ENCODE results near the gene GET4.
"Not testable (repeated sequence)": the region's sequence is repeated elsewhere in the genome, so short reads cannot be mapped to it uniquely, and the experiment has no call there.

GET4 gene

DNA sequence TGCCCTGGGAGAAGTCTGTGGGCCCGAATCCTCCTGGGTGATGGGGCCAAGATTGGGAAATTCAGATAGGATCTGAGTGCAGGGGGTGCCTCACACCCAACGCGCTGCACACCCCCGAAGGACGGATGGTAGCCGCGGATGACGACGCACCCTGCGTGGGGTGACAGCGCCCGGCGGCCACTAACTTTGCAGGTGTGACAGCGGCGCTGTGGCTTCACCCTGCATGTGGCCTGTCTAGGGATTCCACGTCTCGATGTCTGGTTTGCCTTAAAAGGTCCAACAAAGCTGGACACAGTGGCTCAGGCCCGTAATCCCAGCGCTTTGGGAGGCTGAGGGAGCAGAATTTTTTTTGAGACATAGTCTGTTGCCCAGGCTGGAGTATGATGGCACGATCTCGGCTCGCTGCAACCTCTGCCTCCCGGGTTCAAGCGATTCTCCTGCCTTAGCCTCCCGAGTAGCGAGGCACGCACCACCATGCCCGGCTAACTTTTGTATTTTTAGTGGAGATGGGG lies 59.6 kb downstream of the GET4 start:
- H3K27ac ChIP-seq: no peak overlapping the region
- TF ChIP-seq ZFX (IDR thresholded peaks at IDR 0.05): no peak
- TF ChIP-seq, protein P1, sequence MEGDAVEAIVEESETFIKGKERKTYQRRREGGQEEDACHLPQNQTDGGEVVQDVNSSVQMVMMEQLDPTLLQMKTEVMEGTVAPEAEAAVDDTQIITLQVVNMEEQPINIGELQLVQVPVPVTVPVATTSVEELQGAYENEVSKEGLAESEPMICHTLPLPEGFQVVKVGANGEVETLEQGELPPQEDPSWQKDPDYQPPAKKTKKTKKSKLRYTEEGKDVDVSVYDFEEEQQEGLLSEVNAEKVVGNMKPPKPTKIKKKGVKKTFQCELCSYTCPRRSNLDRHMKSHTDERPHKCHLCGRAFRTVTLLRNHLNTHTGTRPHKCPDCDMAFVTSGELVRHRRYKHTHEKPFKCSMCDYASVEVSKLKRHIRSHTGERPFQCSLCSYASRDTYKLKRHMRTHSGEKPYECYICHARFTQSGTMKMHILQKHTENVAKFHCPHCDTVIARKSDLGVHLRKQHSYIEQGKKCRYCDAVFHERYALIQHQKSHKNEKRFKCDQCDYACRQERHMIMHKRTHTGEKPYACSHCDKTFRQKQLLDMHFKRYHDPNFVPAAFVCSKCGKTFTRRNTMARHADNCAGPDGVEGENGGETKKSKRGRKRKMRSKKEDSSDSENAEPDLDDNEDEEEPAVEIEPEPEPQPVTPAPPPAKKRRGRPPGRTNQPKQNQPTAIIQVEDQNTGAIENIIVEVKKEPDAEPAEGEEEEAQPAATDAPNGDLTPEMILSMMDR (conservative IDR thresholded peaks at IDR 0.05): no peak

DNA sequence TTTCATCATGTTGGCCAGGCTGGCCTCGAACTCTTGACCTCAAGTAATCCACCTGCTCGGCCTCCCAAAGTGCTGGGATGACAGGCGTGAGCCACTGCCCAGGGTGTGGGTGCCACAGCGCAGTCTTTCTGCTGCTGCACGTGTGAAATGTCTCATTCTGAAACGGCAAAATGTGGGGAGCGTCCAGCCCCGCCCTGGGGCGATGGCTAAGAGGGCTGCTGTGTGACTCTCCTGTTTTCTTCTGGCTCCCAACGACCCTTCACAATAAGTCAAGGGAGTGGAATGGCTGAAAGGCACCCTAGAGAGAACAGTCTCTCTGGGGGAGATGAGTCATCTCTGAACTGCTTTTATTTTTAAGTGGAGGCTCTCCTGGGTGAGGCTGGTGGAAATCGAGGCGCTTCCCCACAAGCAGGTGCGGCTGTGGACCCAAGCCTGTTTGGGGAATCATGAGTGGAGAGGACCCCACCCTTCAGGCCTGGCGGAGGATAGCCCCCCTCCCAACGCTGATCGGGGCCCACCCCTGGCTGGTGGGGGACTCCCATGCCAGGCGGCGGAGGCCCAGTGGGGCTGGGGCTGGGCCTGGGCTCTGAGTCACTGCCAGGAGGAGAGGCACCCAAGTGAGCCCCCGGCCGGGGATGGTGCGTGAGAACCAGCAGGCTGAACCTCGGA lies 60.2 kb downstream of the GET4 start:
- TF ChIP-seq, protein P1 (conservative IDR thresholded peaks at IDR 0.05): no peak
- no peak for TF ChIP-seq ZFX (IDR thresholded peaks at IDR 0.05)
- no peak overlapping the region for H3K27ac ChIP-seq

DNA sequence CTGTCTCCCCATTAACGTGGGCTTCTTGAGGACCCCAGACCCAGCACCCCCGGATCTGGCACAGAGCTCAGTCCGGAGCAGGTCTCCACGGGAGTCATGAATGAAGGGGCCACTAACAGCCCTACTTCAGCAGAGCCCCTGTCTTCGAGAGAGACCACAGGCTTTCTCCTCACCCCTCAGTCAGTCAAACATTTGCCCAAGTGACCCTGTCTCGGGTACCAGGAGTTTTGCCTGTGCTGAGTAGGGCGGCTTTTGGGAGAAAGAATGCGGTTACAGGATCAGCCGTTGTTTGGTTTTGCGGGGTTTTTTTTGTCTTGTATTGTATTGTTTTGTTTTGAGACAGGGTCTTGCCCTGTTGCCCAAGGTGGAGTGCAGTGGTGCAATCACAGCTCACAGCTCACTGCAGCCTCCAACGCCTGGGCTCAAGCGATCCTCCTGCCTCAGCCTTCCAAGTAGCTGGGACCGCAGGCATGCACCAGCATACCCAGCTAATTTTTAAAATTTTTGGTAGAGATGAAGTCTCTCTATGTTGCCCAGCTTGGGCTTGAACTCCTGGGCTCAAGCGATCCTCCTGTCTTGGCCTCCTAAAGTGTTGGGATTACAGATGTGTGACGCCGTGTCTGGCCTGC lies 61.6 kb downstream of the GET4 start:
- H3K27ac ChIP-seq: no peak overlapping the region
- TF ChIP-seq ZFX (IDR thresholded peaks at IDR 0.05): no peak
- TF ChIP-seq, protein P1 (conservative IDR thresholded peaks at IDR 0.05): no peak

DNA sequence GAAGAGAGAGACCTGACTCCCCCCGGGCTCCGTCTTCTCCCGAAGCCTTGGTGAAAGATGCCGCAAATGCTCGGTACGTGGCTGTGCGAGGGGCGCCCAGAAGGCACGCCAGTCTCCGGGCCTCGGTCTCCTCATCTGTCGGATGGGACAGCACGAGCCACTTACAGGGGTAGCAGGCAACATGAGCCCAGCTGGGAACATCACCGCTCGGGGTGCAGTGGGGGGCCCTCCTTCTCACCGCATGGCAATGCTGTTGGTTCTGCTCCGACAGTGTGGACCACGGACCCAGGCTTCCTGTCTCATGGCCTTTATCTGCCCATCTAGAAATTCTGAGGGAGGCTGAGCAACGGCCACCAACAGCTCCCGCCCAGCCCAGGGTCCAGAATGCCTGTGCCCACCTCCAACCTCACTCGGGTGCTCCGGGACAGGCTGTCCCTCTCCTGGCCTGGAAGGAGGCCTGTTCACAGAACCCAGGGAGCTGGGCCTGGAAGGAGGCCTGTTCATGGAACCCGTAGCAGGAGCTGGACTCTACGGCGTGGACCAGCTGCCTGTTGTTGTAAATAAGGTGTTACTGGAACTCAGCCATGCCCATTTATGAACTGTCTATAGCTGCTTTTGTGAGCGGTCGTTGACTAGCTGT lies 62.3 kb downstream of the GET4 start:
- no peak overlapping the region for H3K27ac ChIP-seq
- TF ChIP-seq ZFX (IDR thresholded peaks at IDR 0.05): no peak
- TF ChIP-seq, protein P1 (conservative IDR thresholded peaks at IDR 0.05): no peak

DNA sequence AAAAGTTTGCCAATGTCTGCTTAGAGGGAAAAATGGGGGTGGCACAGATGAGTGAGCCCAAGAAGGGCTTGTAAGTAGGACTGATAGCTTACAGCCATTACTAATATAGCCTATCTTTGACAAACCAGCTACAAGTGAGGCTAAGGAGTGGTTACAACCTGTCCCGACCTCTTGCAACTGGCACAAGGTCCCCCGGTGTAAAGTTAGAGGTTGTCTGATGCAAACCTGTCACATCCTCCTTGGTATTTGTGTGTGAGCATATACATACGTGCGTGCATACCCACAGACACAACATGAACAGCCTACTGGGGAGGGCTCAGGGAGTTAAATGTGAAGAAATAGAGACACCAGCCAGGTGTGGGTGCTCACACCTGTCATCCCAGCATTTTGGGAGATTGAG lies 63.5 kb downstream of the GET4 start:
- no peak overlapping the region for H3K27ac ChIP-seq
- TF ChIP-seq, protein P1 (conservative IDR thresholded peaks at IDR 0.05): no peak
- TF ChIP-seq ZFX (IDR thresholded peaks at IDR 0.05): no peak

DNA sequence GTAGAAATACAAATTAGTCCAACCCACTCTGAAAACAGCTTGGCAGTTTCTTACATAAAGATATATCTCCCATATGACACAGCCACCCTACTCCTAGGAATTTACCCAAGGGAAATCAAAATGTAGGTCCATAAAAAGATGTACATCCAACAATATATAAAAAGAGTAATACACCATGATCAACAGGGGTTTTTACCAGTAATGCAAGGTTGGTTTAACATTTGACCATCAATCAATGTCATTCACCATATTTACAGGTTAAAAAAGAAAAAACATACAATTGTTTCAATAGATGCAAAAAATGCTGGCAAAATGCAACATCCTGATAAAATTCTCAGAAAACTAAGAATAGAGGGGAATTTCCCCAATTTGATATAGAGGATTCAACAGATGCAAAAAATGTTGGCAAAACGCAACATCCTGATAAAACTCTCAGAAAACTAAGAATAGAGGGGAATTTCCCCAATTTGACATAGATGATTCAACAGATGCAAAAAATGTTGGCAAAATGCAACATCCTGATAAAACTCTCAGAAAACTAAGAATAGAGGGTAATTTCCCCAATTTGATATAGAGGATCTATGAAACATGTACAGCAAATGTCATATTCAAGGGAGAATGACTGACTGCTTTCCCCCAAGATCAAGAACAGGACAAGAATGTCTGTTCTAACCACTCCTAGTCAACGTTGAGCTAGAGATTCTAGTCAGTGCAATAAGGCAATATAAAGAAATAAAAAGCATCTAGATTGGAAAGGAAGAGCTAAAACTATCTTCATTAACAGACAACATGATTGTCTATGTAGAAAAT lies 64.5 kb downstream of the GET4 start:
- H3K27ac ChIP-seq: no peak overlapping the region
- TF ChIP-seq ZFX (IDR thresholded peaks at IDR 0.05): no peak
- TF ChIP-seq, protein P1 (conservative IDR thresholded peaks at IDR 0.05): no peak

DNA sequence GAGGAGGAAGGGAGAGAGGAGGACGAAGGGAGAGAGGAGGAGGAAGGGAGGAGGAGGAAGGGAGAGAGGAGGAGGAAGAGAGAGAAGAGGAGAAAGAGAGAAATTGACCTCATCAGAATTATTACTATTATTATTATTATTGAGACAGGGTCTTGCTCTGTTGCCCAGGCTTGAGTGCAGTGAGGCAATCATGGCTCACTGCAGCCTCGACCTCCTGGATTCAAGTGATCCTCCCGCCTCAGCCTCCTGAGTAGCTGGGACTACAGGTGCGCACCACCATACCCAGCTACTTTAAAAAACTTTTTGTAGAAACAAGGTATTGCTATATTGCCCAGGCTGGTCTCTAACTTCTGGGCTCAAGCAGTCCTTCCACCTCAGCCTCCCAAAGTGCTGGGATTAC lies 67.4 kb downstream of the GET4 start:
- not testable (repeated sequence) for H3K27ac ChIP-seq

All from C4-2B (cell line).